ENCODE data around the gene YBX1.

The YBX1 gene

GRCh38 chr1:42735056-42735455, 52.8 kb downstream of the YBX1 start:
- DNase-seq (ENCODE audit: low spot score) = no peak

DNA sequence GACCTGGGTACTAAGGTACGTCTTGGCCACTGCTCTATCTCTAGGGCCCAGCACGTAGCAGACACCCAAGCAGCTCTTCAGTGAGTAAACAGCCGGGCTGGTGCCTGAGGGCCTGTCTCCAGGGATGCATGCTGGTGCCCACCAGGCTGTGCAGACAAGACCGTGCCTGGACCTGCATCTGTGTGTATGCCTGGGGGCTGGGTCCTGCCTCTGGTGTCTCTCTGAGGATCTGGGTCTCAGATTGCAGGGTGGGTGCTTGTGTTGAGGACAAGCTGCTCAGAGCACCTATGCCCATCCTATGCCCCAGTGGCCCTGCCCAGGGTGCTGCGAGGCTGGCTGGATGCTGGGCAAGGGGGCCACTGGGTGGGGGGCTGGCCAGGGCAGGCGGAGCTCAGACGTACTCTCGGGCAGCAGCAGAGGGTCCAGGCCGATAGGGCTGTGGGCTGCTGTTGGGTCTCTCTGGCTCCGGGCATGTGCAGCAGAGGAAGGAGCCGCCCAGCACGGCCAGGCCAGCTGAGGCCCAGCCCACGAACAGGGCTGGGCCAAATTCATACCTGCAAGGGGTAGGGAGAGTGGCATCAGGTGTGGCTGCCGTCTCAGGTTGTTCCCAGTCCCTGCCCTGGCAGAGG, 53.4 kb downstream of the YBX1 start:
- DNase-seq (ENCODE audit: low spot score) = no peak

DNA sequence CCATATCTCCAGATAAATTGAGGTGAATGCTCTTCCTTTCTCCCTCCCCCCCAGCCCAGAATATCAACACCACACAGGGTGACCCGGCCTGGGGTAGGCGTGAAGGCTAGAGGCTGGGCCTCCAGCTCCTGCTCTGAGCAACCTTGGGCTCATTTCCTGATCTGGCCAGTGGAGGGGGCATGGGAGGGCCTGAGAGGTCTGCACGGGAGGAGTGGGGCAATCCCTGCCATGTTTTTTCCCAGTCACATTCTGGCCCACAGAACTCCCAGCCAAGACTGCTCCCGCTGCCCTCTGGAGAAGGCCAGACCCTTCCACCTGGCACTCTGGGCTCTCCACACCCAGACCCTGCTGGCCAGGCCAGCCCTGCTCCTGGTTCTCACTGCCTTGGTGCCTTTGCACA, 53.9 kb downstream of the YBX1 start:
- DNase-seq (ENCODE audit: low spot score) = no peak

DNA sequence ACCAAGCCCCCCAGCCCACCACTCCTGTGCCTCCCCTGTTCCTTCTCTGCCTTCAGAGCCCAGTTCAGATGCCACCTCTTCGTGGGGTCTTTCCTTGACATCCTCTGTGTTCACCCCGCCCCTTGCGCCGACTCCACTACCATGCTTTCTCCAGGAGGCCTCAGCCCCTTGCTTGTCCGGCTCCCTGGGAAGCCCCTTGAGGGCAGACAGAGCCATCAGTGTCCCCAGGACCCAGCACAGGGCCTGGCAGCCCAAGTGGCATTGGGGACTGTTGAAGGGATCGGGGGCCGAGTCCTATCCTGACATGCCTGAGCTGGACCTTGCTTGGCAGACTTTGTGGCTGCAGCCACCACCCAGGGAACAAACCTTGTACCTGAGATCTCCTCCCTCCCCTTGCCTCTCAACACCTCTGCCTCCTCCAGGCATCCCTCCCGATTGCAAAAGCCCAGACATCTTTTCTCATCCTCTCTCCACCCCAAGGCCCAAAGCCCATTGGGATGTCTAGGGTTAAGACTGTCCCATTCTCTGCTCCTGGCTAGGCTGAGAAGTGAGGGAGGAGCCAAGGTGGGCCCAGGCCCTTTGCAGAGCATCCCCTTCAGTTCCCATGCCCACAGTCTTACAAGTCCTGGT, 54.5 kb downstream of the YBX1 start:
- DNase-seq (ENCODE audit: low spot score) = no peak

- no peak for DNase-seq (ENCODE audit: low spot score)
These were observed 55.0 kb downstream of the YBX1 start for GRCh38 chr1:42737257-42737656.

DNA sequence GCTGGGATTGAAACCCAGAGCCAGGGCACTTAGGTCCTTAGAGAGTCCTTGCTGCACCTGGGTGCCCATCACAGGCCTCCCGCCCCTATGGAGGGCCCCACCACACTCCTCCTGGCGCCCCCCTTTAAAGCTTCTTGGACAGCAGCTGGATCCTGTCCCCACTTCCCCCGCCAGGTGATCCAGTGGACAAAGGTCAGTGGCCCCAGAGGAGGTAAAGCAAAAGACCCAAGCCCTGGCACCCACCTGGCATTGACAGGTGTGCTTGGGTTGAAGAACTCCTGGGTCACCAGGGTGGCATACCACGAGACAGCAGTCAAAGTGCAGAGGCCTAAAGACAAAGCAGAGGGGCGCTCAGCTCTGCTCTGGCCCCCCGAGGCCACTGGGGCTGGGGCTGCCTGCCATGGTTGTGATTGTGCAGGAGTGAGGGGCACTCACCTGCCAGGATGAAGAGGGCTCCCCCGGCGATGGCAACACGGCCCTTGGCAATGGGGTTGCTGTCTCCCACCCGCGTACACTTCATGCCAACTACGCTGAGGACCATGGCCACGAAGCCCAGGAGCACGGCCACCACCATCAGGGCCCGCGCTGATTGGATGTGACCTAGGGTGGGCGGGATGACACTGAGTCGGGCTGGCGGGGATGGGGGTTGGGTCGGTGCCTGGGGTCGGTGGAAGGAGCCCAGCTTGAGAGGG, 55.9 kb downstream of the YBX1 start:
- DNase-seq (ENCODE audit: low spot score) = no peak

DNA sequence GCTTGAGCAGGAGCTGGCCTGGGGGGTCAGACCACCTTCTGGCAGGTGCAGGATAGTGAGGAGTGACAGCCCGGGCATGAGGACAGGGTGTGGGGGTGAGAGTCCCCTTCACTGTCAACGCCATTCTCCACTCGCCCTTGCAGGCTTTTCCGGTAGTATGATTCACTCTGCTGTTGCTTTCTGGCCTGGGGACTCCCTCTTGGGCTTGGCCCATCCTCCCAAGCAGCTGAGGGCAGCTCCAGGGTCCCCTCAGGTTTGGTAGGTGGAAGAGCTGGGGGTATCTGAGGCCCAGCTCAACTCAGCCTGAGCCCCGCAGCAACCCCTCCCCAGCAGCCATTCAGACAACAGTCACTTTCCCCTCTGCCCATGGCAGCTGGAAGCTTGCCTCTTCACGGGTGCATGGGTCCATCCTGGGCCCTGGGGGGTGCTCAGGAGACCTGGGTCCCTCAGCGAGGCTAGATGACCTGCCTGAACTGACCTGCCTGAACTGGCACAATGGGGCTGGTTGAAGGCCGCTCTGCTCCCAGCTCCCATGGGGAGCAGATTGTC, 56.5 kb downstream of the YBX1 start:
- no peak for DNase-seq (ENCODE audit: low spot score)

DNA sequence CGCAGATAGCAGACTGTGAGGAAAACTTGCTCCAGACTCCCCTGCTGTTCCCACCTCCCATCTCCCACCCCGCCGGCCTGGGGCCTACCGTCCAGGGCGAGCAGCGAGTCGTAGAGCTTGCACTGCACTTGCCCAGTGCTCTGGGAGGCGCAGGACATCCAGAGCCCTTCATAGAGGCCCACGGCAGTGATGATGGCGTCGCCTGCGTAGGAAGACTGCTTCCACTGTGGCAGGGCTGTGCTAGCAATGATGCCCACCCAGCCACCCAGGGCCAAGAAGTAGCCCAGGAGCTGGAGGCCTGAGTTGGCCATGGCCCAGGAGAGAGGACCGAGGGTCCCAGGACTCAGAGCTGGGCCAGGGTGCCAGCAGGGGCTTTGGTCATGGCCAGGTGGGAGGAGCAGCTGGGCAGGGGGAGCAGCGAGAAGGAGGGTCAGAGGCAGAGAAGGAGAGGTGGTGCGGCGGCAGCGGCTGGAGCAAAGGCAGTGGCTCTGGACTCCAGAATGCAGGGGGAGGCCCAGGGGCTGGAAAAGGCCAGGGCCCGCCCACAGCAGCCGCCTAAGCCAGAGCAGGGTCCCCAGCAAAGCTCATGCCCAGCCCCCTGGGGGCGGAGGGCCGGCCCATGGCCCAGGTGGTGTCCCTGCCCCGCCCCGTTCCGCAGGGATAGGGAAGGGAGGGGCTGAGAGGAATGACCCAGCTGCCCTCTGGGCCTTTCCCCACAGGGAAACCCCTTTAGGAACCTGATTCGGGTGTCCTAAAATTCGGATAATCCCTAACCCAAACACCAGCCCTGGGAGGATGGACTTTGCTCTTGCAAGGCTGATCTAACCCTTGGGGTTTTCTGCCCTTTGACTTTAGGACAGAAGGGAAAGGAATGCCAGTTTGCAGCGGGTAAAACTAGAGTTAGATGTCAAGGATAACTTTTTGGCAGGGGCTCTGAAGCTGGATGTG, 57.8 kb downstream of the YBX1 start, which contains the start of gene CLDN19:
Gene CLDN19, minus strand, starts transcription at position 484 of the 948 bp plus-strand sequence. Its CDS starts 173 bp downstream, at position 311.
- DNase-seq (ENCODE audit: low spot score) = no peak

DNA sequence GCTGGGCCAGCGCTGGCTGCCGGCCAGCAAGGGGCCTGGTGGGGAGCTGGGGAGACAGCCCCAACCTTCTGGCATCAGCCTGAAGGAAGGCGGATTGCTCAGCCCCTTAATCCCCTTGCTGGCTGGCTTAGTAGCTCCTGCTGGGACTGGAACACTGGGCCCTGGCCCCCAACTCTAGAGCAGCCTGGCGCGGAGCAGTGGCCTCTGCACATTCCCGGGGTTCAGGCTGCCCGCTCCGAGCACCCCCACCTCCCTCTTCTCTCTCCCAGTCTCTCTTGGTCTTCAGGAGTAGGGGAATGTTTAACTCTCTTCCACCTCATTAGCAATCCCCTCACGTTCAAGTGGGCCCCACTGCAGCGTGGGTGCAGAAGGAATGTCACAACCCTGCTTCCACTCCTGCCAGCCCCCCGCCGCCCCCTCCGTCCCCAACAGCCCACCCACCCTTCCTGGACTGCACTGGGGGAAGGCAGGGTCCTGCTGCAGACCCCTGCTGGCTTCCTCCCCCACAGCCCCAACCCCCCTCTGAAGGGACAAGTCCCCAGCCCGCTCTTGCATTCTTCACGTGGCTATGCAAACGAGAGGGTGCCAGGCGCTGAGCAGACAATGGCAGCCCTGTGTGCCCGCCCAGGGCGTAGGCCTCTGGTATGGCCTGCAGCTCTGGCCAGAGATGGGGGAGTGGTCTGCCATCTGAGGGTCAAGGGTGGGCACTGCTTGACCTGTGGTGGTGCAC, 58.8 kb downstream of the YBX1 start:
- no peak for DNase-seq (ENCODE audit: low spot score)

- no peak for DNase-seq (ENCODE audit: low spot score)
These were observed 59.5 kb downstream of the YBX1 start for GRCh38 chr1:42741706-42742105.

DNA sequence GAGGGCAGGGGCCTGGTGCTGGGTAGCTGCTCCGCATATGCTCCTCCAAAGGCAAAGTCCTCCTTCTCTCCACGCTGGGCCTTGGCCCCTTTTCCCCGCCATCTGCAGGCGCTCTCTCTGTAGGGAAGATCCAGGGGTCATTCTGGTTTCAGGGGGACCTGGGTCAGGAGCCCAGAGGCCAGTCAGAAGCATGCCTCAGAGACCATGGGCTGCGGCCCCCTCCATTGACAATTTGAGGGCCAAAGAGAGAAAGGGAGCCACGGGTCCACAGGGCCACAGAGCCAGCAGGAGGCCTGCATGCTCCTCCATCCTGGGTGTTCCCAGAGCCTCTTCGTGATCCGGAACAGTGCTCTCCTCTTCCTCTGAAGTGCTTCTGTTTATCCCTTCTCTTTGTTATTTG, 59.9 kb downstream of the YBX1 start:
- DNase-seq (ENCODE audit: low spot score) = no peak

DNA sequence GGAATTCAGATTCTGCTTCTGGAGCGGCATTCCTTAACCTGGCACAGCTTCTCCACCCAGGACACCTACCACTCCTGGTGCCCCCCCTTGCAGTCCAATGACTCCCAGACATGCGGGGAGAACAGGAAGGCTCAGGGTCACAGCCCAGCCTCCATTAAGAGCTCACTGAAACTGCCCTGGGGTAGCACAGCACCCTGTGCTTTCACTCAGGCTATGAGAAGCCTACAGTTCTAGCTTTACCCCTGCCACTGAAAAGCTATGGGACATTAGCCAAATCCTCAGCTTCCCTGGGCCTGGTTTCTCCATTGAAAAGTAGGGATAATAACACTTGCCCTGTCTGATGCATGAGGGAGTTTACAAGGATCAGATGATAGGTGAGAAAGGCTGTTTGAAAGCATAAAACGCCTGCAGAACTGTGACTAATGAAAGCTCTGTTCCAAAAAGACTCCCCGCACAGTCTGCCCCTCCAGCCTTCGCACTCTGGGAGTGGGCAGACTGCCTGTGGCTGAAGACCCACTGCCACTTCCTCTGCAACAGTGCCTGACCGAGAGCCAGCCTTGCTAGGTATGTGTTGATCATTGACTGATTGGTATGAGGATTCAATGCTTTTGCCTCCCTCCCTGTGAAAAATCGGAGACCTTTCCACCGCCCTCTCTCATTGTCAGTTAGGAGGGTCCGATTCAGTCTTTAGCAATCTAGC, 60.5 kb downstream of the YBX1 start:
- DNase-seq (ENCODE audit: low spot score) = no peak

GRCh38 chr1:42743317-42744147, 61.3 kb downstream of the YBX1 start:
- no peak for DNase-seq (ENCODE audit: low spot score)

- no peak for DNase-seq (ENCODE audit: low spot score)
These were observed 61.9 kb downstream of the YBX1 start for GRCh38 chr1:42744148-42744413.

DNA sequence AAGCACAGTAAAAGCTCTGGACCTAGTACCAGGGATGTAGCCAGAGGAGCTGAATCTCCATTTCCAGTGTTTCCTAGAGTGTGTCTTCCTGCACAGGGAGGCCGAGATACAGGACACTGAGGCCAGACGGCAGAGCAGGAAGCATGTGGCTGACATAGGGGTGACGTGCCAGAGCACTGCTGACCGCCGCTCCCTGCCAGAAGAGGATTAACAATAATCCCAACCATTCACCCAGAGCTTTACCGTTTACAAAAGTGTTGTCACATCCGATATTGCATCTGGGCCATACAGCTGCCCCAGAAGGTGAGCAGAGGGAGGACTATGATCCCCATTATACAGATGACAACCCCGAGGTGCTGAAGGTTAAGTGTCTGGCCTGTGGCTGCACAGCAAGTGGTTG, 63.6 kb downstream of the YBX1 start:
- DNase-seq (ENCODE audit: low spot score) = no peak

GRCh38 chr1:42746436-42747105, 64.4 kb downstream of the YBX1 start:
- no peak for DNase-seq (ENCODE audit: low spot score)

- peak; percentile 33 for DNase-seq (ENCODE audit: low spot score)
These were observed 64.9 kb downstream of the YBX1 start for GRCh38 chr1:42747125-42747524.

- DNase-seq (ENCODE audit: low spot score) = no peak
These were observed 65.8 kb downstream of the YBX1 start for GRCh38 chr1:42748021-42748420.
